Ascending aorta (tissue), 2 donors: ENCODE results near the gene TEAD4. TPM values are rescaled to one million over a fixed set of nuclear protein-coding genes. Genes with fewer than 3 reads are reported as not detected.

Experiments
- DNase-seq, 2 donors: peaks; one replicate each; pipeline ENCODE4 v3.0.0-alpha.2; 2019; ENCODE audit warnings: low spot score in 2 of 2
- H3K27ac ChIP-seq, 2 donors: fragments of 200-600 bp; sonication (generic); one replicate each; pipeline ENCODE4 v1.5.1; 2016 to 2017; ENCODE audit warnings: mild to moderate bottlenecking in 1 of 2
- H3K27me3 ChIP-seq: fragments of 200-600 bp; sonication (generic); one replicate; pipeline ENCODE4 v1.5.1; 2017
- H3K36me3 ChIP-seq, 2 donors: fragments of 200-600 bp; sonication (generic); one replicate each; pipeline ENCODE4 v1.5.1; 2016
- H3K4me1 ChIP-seq, 2 donors: fragments of 200-600 bp; sonication (generic); one replicate each; pipeline ENCODE4 v1.5.1; 2016 to 2017; ENCODE audit warnings: mild to moderate bottlenecking in 1 of 2
- H3K4me3 ChIP-seq, 2 donors: fragments of 200-600 bp; sonication (generic); one replicate each; pipeline ENCODE4 v1.5.1; 2016 to 2017; ENCODE audit warnings: mild to moderate bottlenecking in 1 of 2
- H3K9me3 ChIP-seq, 2 donors: fragments of 200-600 bp; sonication (generic); one replicate each; pipeline ENCODE4 v1.5.1; 2016
- intact Hi-C: fragments of 100-400 bp; cut with DNase I; formaldehyde crosslinking; loops from one replicate; pipeline ENCODE4 v1.15.1; 2023
- total RNA-seq: library from RNA; depleted of rRNA; stranded (reverse); fragments of >200 nt; gene quantifications from one replicate; pipeline ENCODE4 v1.1.0, GENCODE V29; 2016
- TF ChIP-seq, protein P1 (sequence below), 3 experiments: fragments of 200-600 bp in 2 of 3; fragments of 450-650 bp in 1 of 3; sonication (generic) in 2 of 3; IDR thresholded peaks; one replicate each; pipeline ENCODE4 v1.5.1; 2016 to 2019; ENCODE audit warnings: antibody characterized with exemption in 3 of 3, mild to moderate bottlenecking in 1 of 3, moderate library complexity in 1 of 3

Gene TEAD4
- total RNA-seq, 1 donor from 2014 or later: 76.1 TPM

DNA sequence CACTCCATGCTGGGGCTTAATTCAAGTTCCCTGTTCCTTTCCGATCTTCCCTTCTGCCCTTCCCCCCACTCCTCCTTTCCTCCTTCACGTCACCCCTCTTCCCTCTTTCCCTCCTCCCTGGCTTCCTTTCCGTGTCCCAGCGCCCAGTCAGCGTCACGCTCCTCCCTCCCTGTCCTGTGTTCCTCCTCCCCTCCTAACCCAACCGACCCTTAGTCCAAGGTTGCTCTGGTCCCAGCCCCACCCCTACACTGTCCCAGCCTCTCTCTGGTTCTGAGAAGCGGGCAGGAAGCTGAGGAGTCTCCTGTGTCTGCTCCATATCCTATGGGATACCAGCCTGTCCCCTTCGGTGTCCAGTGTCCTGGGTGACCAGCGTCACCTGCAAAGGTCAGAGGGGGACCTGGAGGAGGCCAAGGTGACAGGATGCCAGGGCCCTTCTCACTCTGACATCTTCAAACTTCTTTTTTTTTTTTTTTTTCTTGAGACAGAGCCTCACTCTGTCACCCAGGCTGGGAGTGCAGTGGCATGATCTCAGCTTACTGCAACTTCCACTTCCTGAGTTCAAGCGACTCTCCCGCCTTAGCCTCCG, 61.7 kb downstream of the TEAD4 start:
- Histone ChIP-seq H3K36me3 (peaks cover 6 to 26% of the 10 kb centered on the region in 2 donors), H3K9me3 (no peaks in the 10 kb centered on the region), H3K27me3 (no peaks in the 10 kb centered on the region), H3K27ac (no peak overlapping the region), H3K4me3 (no peak overlapping the region), H3K4me1 (no peaks in the 10 kb centered on the region)
- no peak for DNase-seq
- TF ChIP-seq, protein P1, sequence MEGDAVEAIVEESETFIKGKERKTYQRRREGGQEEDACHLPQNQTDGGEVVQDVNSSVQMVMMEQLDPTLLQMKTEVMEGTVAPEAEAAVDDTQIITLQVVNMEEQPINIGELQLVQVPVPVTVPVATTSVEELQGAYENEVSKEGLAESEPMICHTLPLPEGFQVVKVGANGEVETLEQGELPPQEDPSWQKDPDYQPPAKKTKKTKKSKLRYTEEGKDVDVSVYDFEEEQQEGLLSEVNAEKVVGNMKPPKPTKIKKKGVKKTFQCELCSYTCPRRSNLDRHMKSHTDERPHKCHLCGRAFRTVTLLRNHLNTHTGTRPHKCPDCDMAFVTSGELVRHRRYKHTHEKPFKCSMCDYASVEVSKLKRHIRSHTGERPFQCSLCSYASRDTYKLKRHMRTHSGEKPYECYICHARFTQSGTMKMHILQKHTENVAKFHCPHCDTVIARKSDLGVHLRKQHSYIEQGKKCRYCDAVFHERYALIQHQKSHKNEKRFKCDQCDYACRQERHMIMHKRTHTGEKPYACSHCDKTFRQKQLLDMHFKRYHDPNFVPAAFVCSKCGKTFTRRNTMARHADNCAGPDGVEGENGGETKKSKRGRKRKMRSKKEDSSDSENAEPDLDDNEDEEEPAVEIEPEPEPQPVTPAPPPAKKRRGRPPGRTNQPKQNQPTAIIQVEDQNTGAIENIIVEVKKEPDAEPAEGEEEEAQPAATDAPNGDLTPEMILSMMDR (IDR thresholded peaks at IDR 0.05): no peak
- intact Hi-C loops: no loop called here

DNA sequence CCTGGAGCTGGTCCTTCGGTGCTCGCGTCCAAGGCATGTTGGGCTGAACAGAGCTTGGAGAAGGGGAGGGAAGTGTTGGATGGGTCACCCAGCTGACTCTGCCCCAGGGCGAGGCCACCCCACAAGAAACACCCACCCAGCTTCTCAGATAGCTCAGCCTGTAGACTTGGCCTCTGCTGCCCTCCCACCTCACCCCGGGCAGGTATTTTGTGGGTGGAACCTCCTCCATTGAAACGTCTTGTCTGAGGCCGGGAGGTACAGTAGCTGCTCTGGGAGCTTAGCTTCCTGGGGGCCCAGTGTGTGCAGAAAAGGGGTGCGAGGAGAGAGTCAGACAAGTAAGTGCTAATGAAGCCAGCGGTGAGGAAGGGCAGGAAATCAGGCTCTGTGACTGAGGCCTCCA, 63.2 kb downstream of the TEAD4 start:
- intact Hi-C loops: no loop called here

GRCh38 chr12:3022961-3023360, 63.8 kb downstream of the TEAD4 start:
- Histone ChIP-seq H3K27me3 (no peaks in the 10 kb centered on the region), H3K9me3 (no peaks in the 10 kb centered on the region), H3K36me3 (peaks cover 3 to 20% of the 10 kb centered on the region in 2 donors), H3K4me1 (no peaks in the 10 kb centered on the region), H3K27ac (no peak overlapping the region), H3K4me3 (no peak overlapping the region)
- DNase-seq: no peak
- TF ChIP-seq, protein P1 (IDR thresholded peaks at IDR 0.05): no peak
- intact Hi-C loops: no loop called here

More for the DNA sequence above, 63.2 kb downstream of the TEAD4 start:
- DNase-seq: no peak
- Histone ChIP-seq H3K9me3 (no peaks in the 10 kb centered on the region), H3K36me3 (peaks cover 4 to 22% of the 10 kb centered on the region in 2 donors), H3K27ac (no peak overlapping the region), H3K27me3 (no peaks in the 10 kb centered on the region), H3K4me1 (no peaks in the 10 kb centered on the region), H3K4me3 (no peak overlapping the region)
- TF ChIP-seq, protein P1 (IDR thresholded peaks at IDR 0.05): no peak

DNA sequence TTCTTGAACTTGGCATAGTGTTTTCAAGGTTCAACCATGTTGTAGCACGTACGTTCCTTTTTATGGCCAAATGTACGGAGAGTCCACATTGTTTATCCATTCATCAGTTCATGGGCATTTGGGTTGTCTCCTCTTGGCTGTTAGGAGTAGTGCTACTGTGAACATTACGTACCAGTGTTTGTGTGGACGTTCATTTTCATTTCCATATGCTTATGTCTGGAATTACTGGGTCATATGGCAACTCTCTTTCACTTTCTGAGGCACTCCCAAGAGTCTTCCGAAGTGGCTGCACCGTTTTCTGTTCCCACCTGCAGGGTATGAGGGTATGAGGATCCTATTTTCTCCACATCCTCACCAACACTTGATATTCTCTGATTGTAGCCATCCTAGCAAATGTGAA, 68.9 kb downstream of the TEAD4 start:
- TF ChIP-seq, protein P1 (IDR thresholded peaks at IDR 0.05): no peak
- no peak for DNase-seq
- no peaks in the 10 kb centered on the region for H3K4me1 ChIP-seq
- no peak overlapping the region for H3K4me3 ChIP-seq
- H3K27ac ChIP-seq: no peak overlapping the region
- H3K9me3 ChIP-seq: no peaks in the 10 kb centered on the region
- H3K36me3 ChIP-seq: peaks cover 13 to 19% of the 10 kb centered on the region in 2 donors
- intact Hi-C loops: no loop called here
- no peaks in the 10 kb centered on the region for H3K27me3 ChIP-seq

DNA sequence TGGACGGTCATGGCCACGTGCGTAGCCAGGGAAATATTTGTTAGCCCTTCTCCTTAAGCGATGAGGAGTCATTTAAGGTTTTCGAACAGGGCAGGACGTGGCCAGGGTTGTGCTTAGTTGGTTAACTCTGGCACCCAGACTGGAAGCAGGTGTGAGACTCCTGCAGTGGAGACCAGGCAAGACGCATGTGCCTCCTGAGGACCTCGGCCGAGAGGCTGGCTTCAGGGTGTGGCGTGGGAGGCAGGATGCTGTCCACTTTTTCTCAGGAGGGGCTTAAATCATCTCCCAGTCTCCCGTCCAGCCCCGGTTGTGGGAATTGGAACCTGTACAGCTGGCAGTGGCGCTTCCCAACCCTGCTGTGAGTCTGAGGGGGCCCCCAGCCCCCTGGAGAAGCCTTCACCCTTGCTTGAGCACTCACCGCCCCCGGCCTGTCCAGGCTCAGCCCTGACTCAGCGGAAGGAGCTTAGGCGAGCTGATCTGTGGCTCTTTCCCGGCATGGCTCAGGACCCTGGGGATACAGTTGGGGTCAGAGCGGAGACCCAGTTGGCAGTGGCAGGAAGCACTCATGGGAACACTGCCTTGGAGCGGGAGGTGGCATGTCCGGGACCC, 71.7 kb downstream of the TEAD4 start:
- intact Hi-C loops: no loop called here
- H3K36me3 ChIP-seq: peaks cover 13 to 19% of the 10 kb centered on the region in 2 donors
- no peak overlapping the region for H3K27ac ChIP-seq
- H3K9me3 ChIP-seq: no peaks in the 10 kb centered on the region
- no peaks in the 10 kb centered on the region for H3K4me1 ChIP-seq
- TF ChIP-seq, protein P1 (IDR thresholded peaks at IDR 0.05): no peak
- H3K4me3 ChIP-seq: no peak overlapping the region
- no peaks in the 10 kb centered on the region for H3K27me3 ChIP-seq
- no peak for DNase-seq
